HepG2 (cell line): ENCODE data around the gene SYNGR2. TPM values are rescaled to one million over a fixed set of nuclear protein-coding genes. Genes with fewer than 3 reads are reported as not detected.

Source experiments
- BCL3 ChIP-seq: sonication (generic); formaldehyde crosslinking; IDR thresholded peaks from 2 replicates; pipeline ENCODE4 v1.5.1; 2020; ENCODE audit warnings: mild to moderate bottlenecking, missing genetic modification reagents, moderate library complexity
- FOXP4 ChIP-seq: sonication (generic); formaldehyde crosslinking; IDR thresholded peaks from 2 replicates; pipeline ENCODE4 v1.4.0; 2020; ENCODE audit warnings: missing genetic modification reagents
- HOXA5 ChIP-seq: sonication (generic); formaldehyde crosslinking; IDR thresholded peaks from 2 replicates; pipeline ENCODE4 v1.4.0; 2020; ENCODE audit warnings: missing genetic modification reagents
- KDM5B ChIP-seq: sonication (generic); formaldehyde crosslinking; IDR thresholded peaks from 2 replicates; pipeline ENCODE4 v1.4.0; 2020; ENCODE audit warnings: missing genetic modification reagents, mild to moderate bottlenecking, borderline replicate concordance
- MXI1 ChIP-seq: IDR thresholded peaks from 3 replicates; pipeline ENCODE4 v1.6.1; 2012; ENCODE audit warnings: low read depth, low read length, inconsistent platforms, borderline replicate concordance
- PCBP1 ChIP-seq: fragments of 200-400 bp; formaldehyde crosslinking; IDR thresholded peaks from 2 replicates; pipeline ENCODE4 v1.6.1; 2017; ENCODE audit warnings: mild to moderate bottlenecking, low read depth, low read length, borderline replicate concordance
- RBFOX2 ChIP-seq: fragments of 200-400 bp; formaldehyde crosslinking; IDR thresholded peaks from 2 replicates; pipeline ENCODE4 v1.6.1; 2017; ENCODE audit warnings: low read depth, mild to moderate bottlenecking, low read length
- SAFB2 ChIP-seq: sonication (generic); formaldehyde crosslinking; IDR thresholded peaks from 2 replicates; pipeline ENCODE4 v1.5.1; 2020; ENCODE audit warnings: missing genetic modification reagents, low read depth, mild to moderate bottlenecking, borderline replicate concordance
- SMC3 ChIP-seq: IDR thresholded peaks from 2 replicates; pipeline ENCODE4 v1.6.1; 2011; ENCODE audit warnings: low read length, improper control_type of control experiment
- SNAPC2 ChIP-seq: sonication (generic); formaldehyde crosslinking; IDR thresholded peaks from 2 replicates; pipeline ENCODE4 v1.8.1; 2022; ENCODE audit warnings: mild to moderate bottlenecking, missing genetic modification reagents
- SP2 ChIP-seq: sonication (generic); formaldehyde crosslinking; IDR thresholded peaks from 2 replicates; pipeline ENCODE4 v1.5.1; 2020; ENCODE audit warnings: mild to moderate bottlenecking, missing genetic modification reagents
- SPEN ChIP-seq: sonication (generic); formaldehyde crosslinking; IDR thresholded peaks from 2 replicates; pipeline ENCODE4 v1.5.1; 2020; ENCODE audit warnings: low read depth, mild to moderate bottlenecking, missing genetic modification reagents
- SRSF1 ChIP-seq: fragments of 200-400 bp; formaldehyde crosslinking; optimal IDR thresholded peaks from 2 replicates; pipeline ENCODE3; 2017; ENCODE audit warnings: mild to moderate bottlenecking, low read depth, low read length, moderate library complexity
- YEATS2 ChIP-seq: sonication (generic); formaldehyde crosslinking; IDR thresholded peaks from 2 replicates; pipeline ENCODE4 v1.4.0; 2020; ENCODE audit warnings: missing genetic modification reagents, borderline replicate concordance
- ZBTB38 ChIP-seq: sonication (generic); formaldehyde crosslinking; IDR thresholded peaks from 2 replicates; pipeline ENCODE4 v1.5.1; 2020; ENCODE audit warnings: mild to moderate bottlenecking, missing genetic modification reagents
- ZBTB43 ChIP-seq: sonication (generic); formaldehyde crosslinking; conservative IDR thresholded peaks from 2 replicates; pipeline ENCODE4 v1.4.0; 2020; ENCODE audit warnings: missing genetic modification reagents
- ZNF333 ChIP-seq: sonication (generic); formaldehyde crosslinking; IDR thresholded peaks from 2 replicates; pipeline ENCODE4 v1.4.0; 2020; ENCODE audit warnings: mild to moderate bottlenecking, missing genetic modification reagents, borderline replicate concordance
- ZNF547 ChIP-seq: sonication (generic); formaldehyde crosslinking; IDR thresholded peaks from 2 replicates; pipeline ENCODE4 v1.5.1; 2020; ENCODE audit warnings: mild to moderate bottlenecking, missing genetic modification reagents
- ZNF687 ChIP-seq: sonication (generic); formaldehyde crosslinking; IDR thresholded peaks from 2 replicates; pipeline ENCODE4 v1.5.1; 2020; ENCODE audit warnings: mild to moderate bottlenecking, missing genetic modification reagents, moderate library complexity
- ZSCAN9 ChIP-seq: IDR thresholded peaks from 2 replicates; pipeline ENCODE4 v1.6.1; 2016; ENCODE audit warnings: borderline replicate concordance
- polyA plus RNA-seq, 8 experiments: library from polyadenylated mRNA; depleted of rRNA in 3 of 8; stranded (reverse) in 7 of 8; unstranded in 1 of 8; fragments of >200 nt; fragmentation: Illumina TruSeq in 4 of 8; extraction: Trizol in 4 of 8; gene quantifications; 2 replicates each; pipeline versions ENCODE4 v1.2.1 to v1.2.3, GENCODE V29; 2011 to 2016; ENCODE audit warnings: low read depth in 4 of 8, missing spikeins in 1 of 8, mixed read lengths in 1 of 8; ENCODE audit not compliant: insufficient read depth in 1 of 8
- total RNA-seq, 5 experiments: library from RNA; depleted of rRNA; stranded (reverse); fragments of >200 nt; fragmentation: Illumina TruSeq; extraction: Trizol; gene quantifications; 2 replicates each; pipeline ENCODE4 v1.2.3, GENCODE V29; 2016; ENCODE audit warnings: low read depth in 1 of 5

SYNGR2 gene
- total and polyA plus RNA-seq, 2 of the 13 experiments (the other 11 are each of a cell fraction or from before 2014, with no cell fraction given) = 46.7 to 170 TPM

- peak; percentile 71 for TF ChIP-seq SP2 (CRISPR knock-in tag)
- TF ChIP-seq ZSCAN9 (CRISPR knock-in tag) = no peak
- peak; percentile 79 for TF ChIP-seq SRSF1
- TF ChIP-seq RBFOX2 = no peak
- 0 out of 2 replicates have a peak, but pooled peaks have one; percentile 47 for TF ChIP-seq SAFB2 (CRISPR knock-in tag)
- TF ChIP-seq ZBTB43 (CRISPR knock-in tag) = no peak
- TF ChIP-seq ZNF547 (CRISPR knock-in tag) = no peak
- no peak for TF ChIP-seq SNAPC2 (CRISPR knock-in tag)
- TF ChIP-seq BCL3 (CRISPR knock-in tag) = peak; percentile 52; the same call in 1 of the 2 replicates
- no peak for TF ChIP-seq SMC3
- 0 out of 2 replicates have a peak, but pooled peaks have one; percentile 39 for TF ChIP-seq ZNF333 (CRISPR knock-in tag)
- 0 out of 2 replicates have a peak, but pooled peaks have one; percentile 69 for TF ChIP-seq PCBP1
- TF ChIP-seq FOXP4 (CRISPR knock-in tag) = no peak
- no peak for TF ChIP-seq HOXA5 (CRISPR knock-in tag)
- TF ChIP-seq KDM5B (CRISPR knock-in tag) = no peak
- 0 out of 2 replicates have a peak, but pooled peaks have one; percentile 29 for TF ChIP-seq ZBTB38 (CRISPR knock-in tag)
- TF ChIP-seq ZNF687 (CRISPR knock-in tag) = no peak; the same call in none of the 2 replicates
- TF ChIP-seq SPEN (CRISPR knock-in tag) = 0 out of 2 replicates have a peak, but pooled peaks have one; percentile 36
- TF ChIP-seq MXI1 = 0 out of 3 replicates have a peak, but pooled peaks have one; percentile 22
- TF ChIP-seq YEATS2 (CRISPR knock-in tag) = 0 out of 2 replicates have a peak, but pooled peaks have one; percentile 26
Measured at GRCh38 chr17:78168903-78169793, 767 bp downstream of the SYNGR2 start (continued).
